H7 (cell line): ENCODE results near the gene DNAJC10. TPM values are rescaled to one million over a fixed set of nuclear protein-coding genes. Genes with fewer than 3 reads are reported as not detected.
"Not testable (repeated sequence)": the region's sequence is repeated elsewhere in the genome, so short reads cannot be mapped to it uniquely, and the experiment has no call there.

ENCODE experiments used
- DNase-seq: peaks from one replicate; pipeline ENCODE4 v3.0.0; 2012
- H3K27me3 ChIP-seq: 2 replicates; pipeline ENCODE4 v1.6.0; 2011; ENCODE audit warnings: mild to moderate bottlenecking, low read length; ENCODE audit not compliant: control insufficient read depth, insufficient read depth
- H3K36me3 ChIP-seq: replicated peaks from 2 replicates; pipeline ENCODE4 v1.5.1; 2011; ENCODE audit warnings: low read length; ENCODE audit not compliant: control insufficient read depth, insufficient read depth
- H3K4me3 ChIP-seq: 2 replicates; pipeline ENCODE4 v1.5.1; 2011; ENCODE audit warnings: low read depth, mild to moderate bottlenecking, control low read depth, low read length, moderate library complexity; ENCODE audit not compliant: insufficient read depth
- total RNA-seq: library from RNA; depleted of rRNA; stranded (reverse); fragments of >200 nt; shearing (Covaris generic); gene quantifications from 2 replicates; pipeline ENCODE4 v1.2.3, GENCODE V29; 2014

Gene DNAJC10
- total RNA-seq, 1 experiment from 2014 or later: 71.4 TPM

DNA sequence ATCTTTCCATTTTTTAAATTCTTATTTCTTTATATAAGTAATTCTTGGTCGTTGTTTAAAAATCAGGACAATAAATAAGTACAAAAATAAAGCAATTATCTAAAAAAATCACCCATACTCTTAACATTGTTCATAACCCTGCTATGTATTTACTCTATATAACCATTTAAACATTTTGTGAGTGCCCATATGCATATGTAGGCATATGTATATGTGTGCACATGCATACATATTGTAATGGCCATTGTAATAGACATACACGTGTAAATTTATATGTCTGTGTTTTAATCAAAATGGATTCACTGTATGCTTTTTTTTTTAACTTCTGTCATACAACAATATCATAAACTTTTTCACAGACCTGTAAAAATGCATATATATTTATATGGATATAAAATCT is 25.6 kb downstream of the DNAJC10 start:
- Histone ChIP-seq H3K4me3 (no peak overlapping the region), H3K36me3 (peaks cover 15% of the 10 kb centered on the region), H3K27me3 (no peaks in the 10 kb centered on the region)
- DNase-seq: no peak

DNA sequence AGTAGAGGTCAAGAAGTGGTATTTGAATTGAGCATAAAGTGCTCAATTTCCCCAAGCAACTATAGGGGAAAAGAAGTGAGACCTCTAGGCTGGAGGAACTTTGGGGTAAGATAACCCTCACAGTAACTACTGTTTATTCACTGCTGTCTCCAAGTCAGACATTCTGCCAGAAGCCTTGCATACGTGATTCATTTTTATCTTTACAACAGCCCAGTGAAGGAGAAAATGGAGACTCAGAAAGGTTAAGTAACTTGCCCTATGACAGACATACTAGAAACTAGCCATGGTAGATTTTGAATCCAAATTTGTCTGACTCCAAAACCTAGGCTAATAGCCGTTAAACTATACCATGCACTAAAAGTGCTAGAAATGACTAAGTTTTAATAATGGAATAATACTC is 28.4 kb downstream of the DNAJC10 start:
- DNase-seq: no peak
- no peaks in the 10 kb centered on the region for H3K27me3 ChIP-seq
- peaks cover 9% of the 10 kb centered on the region for H3K36me3 ChIP-seq
- H3K4me3 ChIP-seq: no peak overlapping the region

DNA sequence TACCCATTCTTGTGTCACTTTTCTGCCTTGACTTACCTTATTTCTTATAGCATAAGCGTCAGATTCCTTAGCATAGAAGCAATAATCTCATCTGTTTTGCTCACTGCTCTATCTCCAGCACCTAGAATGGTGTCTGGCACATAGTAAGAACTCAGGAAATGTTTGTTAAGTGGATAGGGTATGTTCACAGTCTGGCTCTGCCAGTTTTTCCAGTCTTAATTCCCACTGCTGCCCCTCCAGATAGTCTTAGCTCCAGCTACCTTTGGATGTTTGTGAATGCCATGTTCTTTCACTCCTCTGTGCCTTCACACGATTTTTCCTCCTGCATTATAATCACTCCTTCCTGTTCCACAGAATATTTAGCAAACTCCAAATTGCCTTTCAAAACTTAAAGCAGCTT is 29.0 kb downstream of the DNAJC10 start:
- Histone ChIP-seq H3K4me3 (no peak overlapping the region), H3K36me3 (peaks cover 9% of the 10 kb centered on the region), H3K27me3 (no peaks in the 10 kb centered on the region)
- no peak for DNase-seq

DNA sequence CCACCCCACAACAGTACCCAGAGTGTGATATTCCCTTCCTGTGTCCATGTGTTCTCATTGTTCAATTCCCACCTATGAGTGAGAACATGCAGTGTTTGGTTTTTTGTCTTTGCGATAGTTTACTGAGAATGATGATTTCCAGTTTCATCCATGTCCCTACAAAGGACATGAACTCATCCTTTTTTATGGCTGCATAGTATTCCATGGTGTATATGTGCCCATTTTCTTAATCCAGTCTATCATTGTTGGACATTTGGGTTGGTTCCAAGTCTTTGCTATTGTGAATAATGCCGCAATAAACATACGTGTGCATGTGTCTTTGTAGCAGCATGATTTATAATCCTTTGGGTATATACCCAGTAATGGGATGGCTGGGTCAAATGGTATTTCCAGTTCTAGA is 29.8 kb downstream of the DNAJC10 start:
- not testable (repeated sequence) for H3K36me3 ChIP-seq, DNase-seq, H3K4me3 ChIP-seq, H3K27me3 ChIP-seq

DNA sequence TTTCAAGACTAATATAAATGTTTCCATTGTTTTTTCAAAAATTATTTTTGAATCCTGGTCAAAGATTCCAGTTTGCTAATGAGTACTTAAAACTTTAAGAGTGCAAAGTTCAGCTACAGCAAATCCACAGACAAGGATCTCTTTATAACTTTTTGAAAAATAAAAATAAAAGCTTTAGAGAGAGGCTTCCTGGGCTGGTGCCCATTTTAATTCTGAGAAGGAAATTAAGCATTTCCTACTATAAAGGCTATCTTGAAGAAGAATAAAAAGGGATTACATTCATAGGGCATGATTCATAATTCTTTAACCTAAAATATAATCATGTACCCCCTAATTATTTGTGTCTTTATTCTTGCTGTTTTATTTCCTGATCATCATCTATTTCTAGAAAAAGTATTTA is 38.2 kb downstream of the DNAJC10 start:
- DNase-seq: no peak

DNA sequence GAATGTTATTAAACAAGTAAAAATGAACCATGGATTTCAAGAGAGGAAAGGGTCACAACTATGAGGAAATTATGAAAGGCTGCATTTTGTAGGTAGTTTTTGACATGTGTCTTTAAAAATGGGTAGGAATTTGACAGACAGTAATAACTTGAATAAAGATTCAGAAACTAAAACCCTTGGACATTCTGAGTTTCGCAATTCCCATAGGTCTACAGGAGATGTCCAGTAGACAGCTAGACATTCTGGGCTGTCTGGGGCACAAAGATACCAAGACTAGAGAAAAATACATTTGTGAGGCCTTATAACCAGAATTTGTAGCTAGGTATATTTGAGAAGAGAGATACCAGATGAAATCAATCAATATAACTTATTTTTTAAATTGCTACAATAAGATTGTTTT is 42.3 kb downstream of the DNAJC10 start:
- no peak overlapping the region for H3K4me3 ChIP-seq
- peaks cover 12% of the 10 kb centered on the region for H3K36me3 ChIP-seq
- DNase-seq: no peak
- H3K27me3 ChIP-seq: no peaks in the 10 kb centered on the region

More for the DNA sequence above, 38.2 kb downstream of the DNAJC10 start:
- no peak overlapping the region for H3K4me3 ChIP-seq
- peaks cover 6% of the 10 kb centered on the region for H3K36me3 ChIP-seq
- H3K27me3 ChIP-seq: no peaks in the 10 kb centered on the region

DNA sequence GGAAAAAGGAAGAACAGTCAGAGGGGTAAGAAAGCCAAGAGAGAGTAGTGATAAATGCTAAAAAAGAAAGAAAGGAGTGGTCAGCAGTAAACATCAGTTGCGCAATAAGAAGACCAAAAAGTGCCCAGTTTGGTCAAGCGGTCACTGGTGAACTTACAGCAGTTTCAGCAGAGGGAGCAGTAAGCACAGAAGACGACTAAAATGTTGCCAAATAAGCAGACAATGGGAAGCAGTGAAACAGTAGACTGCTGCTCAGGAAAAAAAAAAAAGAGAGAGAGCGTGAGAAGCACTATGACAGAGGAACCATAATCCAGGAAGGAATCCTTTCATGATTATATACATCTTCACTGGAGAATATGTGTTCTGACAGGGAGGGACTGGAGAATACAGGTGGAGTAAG is 45.8 kb downstream of the DNAJC10 start:
- DNase-seq: no peak
- Histone ChIP-seq H3K36me3 (peaks cover 10% of the 10 kb centered on the region), H3K4me3 (no peak overlapping the region), H3K27me3 (no peaks in the 10 kb centered on the region)

DNA sequence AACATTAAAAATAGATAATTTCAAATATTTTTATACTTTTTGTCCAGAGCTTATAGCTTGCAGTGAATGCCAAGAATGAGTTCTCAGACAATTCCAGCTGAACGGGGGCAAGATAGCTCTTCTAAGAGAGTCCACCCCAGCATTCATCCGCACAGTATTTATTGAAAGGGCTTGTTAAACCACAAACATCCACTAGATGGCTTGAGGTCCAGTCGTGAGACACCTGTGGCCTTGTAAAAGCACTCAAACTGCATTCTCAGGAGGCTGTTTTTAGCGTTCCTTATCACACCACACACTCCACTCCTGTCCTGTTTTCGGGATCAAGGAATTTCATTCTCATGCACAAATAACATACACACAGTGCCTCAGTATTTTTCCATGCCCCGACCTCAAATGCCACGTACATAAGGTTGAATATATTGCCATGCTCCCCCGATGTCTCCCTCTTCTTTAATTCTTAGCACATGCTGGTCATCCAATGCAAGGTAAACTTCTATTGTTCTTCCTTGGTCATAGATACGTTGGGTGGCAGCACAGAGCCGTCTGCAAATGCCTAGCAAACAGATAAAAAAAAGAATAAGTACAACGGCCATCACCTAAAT is 47.4 kb downstream of the DNAJC10 start:
- Histone ChIP-seq H3K27me3 (no peaks in the 10 kb centered on the region), H3K36me3 (peaks cover 8% of the 10 kb centered on the region), H3K4me3 (no peak overlapping the region)
- DNase-seq: peak; percentile 13

DNA sequence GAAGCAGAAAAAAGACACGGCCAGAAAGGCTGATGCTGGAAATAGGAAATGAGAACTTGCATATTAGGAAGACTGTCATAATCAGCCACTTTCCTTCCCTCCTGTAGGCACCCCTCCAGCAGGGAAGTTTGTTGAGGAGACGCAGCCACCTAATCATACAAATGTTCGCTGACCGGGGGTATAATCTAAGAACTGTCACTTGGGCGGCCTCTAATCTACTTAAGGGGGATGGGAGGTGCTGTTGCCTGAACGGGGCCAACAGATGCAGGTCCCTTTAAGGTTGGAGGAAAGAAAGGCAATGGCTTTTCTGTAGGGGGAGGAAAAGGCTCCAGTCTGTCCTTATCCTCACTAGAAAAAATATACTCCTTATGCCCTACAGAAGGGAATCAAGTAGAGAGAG is 50.6 kb downstream of the DNAJC10 start:
- H3K27me3 ChIP-seq: no peaks in the 10 kb centered on the region
- DNase-seq: no peak
- no peak overlapping the region for H3K4me3 ChIP-seq
- H3K36me3 ChIP-seq: peaks cover 4% of the 10 kb centered on the region

DNA sequence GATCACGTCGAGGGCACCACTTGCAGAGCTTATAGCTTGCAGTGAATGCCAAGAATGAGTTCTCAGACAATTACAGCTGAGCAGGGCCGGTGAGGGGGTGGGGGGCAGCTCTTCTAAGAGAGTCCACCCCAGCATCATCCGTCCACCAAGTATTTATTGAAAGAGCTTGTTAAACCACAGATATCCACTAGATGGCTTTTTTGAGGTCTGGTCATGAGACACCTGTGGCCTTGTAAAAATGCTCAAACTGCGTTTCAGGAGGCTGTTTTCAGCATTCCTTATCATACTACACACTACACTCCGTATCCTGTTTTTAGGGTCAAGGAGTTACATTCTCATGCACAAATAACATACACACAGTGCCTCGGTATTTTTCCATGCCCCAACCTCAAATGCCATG is 51.5 kb downstream of the DNAJC10 start:
- DNase-seq: peak; percentile 9
- no peaks in the 10 kb centered on the region for H3K27me3 ChIP-seq
- H3K36me3 ChIP-seq: peaks cover 1% of the 10 kb centered on the region; the same call in 1 of the 2 replicates
- H3K4me3 ChIP-seq: no peak overlapping the region

DNA sequence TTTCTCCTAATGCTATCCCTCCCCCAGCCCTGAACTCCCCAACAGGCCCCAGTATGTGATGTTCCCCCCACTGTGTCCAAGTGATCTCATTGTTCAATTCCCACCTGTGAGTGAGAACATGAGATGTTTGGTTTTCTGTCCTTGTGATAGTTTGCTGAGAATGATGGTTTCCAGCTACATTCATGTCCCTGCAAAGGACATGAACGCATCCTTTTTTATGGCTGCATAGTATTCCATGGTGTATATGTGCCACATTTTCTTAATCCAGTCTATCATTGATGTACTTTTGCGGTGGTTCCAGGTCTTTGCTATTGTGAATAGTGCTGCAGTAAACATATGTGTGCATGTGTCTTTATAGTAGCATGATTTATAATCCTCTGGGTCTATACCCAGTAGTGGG is 52.9 kb downstream of the DNAJC10 start:
- H3K36me3 ChIP-seq, H3K4me3 ChIP-seq, DNase-seq, H3K27me3 ChIP-seq: not testable (repeated sequence)

DNA sequence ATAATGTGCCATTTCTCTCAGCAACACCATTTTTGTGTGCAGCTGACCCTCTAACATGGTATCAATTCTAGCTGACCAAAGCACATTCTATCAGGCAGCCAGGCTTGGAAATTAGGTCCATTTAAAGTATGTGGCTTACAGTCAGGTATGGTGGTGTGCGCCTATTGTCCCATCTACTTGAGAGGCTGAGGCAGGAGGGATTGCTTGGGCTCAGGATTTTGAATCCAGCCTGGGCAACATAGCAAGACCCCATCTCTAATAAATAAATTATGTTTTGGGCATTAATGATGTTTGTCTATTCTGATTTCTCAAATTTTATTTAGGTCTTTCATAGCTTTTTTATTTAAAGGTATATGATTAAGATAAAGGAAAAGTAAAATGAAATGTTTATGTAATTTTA is 63.3 kb downstream of the DNAJC10 start:
- Histone ChIP-seq H3K27me3 (no peaks in the 10 kb centered on the region), H3K4me3 (no peak overlapping the region), H3K36me3 (peaks cover 3% of the 10 kb centered on the region)
- DNase-seq: no peak

DNA sequence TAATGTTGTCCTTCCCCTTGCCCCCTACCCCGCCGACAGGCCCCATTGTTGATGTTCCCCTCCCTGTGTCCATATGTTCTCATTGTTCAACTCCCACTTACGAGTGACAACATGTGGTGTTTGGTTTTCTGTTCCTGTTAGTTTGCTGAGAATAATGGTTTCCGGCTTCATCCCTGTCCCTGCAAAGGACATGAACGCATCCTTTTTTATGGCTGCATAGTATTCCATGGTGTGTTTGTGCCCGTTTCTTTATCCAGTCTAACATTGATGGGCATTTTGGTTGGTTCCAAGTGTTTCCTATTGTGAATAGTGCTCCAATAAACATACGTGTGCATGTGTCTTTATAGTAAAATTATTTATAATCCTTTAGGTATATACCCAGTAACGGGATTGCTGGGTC is 65.0 kb downstream of the DNAJC10 start:
- not testable (repeated sequence) for DNase-seq, H3K4me3 ChIP-seq, H3K27me3 ChIP-seq, H3K36me3 ChIP-seq

DNA sequence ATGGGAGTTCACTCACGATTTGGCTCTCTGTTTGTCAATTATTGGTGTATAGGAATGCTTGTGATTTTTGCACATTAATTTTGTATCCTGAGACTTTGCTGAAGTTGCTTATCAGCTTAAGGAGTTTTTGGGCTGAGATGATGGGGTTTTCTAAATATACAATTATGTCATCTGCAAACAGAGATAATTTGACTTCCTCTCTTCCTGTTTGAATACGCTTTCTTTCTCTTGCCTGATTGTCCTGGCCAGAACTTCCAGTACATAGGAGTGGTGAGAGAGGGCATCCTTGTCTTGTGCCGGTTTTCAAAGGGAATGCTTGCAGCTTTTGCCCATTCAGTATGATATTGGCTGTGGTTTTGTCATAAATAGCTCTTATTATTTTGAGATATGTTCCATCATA is 66.6 kb downstream of the DNAJC10 start:
- H3K27me3 ChIP-seq, DNase-seq, H3K4me3 ChIP-seq, H3K36me3 ChIP-seq: not testable (repeated sequence)

DNA sequence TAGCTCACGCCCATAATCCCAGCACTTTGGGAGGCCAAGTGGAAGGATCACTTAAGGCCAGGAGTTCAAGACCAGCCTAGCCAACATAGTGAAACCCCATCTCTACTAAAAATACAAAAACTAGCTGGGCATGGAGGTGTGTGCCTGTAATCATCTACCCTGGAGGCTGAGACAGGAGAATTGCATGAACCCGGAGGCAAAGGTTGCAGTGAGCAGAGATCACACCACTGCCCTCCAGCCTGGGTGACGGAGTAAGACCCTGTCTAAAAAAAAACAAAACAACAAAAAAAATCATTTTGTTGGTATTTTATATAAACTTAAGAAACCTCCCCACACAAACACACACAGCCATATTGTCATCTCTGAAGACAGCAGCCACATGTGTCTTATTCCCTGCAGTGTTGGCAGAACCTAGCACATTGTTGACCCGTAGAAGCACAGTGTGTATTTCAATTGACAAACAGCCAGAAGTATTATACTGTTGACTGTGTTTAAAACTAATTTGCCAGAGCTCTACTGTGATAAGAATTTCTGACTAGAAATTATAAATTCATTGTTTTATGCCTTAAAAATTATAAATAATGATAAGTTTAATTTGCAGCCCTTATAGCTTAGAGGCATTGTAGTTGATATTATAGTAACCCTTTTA is 68.1 kb downstream of the DNAJC10 start:
- no peak overlapping the region for H3K4me3 ChIP-seq
- peaks cover 3% of the 10 kb centered on the region for H3K36me3 ChIP-seq
- no peaks in the 10 kb centered on the region for H3K27me3 ChIP-seq
- DNase-seq: no peak

DNA sequence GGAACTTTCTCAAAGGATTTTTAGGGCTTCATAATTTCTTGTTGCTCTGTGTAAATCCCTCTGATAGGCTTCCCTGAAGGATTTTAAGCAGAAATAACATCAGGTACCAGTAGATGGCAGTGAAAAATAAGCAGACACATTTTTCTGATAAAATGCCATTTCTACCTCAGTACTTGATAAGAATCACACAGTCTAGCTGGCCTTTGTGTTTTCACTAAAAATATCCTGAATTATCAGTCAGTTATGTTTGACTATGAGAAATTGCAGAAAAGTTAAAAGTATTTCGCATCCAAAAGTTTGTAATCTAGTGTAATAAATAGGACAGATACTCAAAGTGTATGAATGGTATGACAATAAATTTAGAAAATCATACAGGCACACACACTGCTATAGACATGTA is 68.7 kb downstream of the DNAJC10 start:
- DNase-seq: peak; percentile 4
- Histone ChIP-seq H3K27me3 (no peaks in the 10 kb centered on the region), H3K4me3 (no peak overlapping the region), H3K36me3 (peaks cover 3% of the 10 kb centered on the region)
